Measurements from ENCODE around the gene ZFYVE28. TPM values are rescaled to one million over a fixed set of nuclear protein-coding genes. Genes with fewer than 3 reads are reported as not detected.

Gene ZFYVE28
- total RNA-seq, 2 donors from 2014 or later = 49.4 to 63.6 TPM

DNA sequence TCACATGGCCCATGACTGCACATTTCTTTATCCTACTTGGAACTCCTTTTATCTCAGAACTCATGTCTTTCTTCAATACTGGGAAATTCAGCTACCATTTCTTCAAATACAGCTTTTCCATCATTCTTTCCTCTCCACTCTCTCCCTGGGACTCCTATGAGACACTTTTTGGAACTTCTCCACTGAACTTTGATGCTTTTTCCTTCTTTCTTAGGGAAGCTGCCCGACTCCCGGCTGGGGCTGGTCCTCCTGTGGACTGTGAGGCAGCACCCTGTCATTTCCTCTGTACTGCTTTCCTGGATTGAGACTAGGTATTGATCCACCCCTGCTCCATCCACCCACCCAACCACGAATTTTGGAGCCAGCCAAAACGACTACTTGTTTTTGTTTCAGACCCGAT is 40.0 kb downstream of the ZFYVE28 start:
- no peak for ATAC-seq
- DNase-seq = no peak
- no peaks in the 10 kb centered on the region for H3K9me3 ChIP-seq (ENCODE audit: control insufficient read depth, low read length, poor library complexity, severe bottlenecking)
- H3K27me3 Mint-ChIP-seq = no peaks in the 10 kb centered on the region
- H3K4me1 Mint-ChIP-seq = peaks cover 23% of the 10 kb centered on the region
- H3K4me3 Mint-ChIP-seq = no peak overlapping the region
- peaks cover 4% of the 10 kb centered on the region for H3K36me3 Mint-ChIP-seq (ENCODE audit: low read depth)
- H3K27ac Mint-ChIP-seq = peak overlapping the region; percentile 32

DNA sequence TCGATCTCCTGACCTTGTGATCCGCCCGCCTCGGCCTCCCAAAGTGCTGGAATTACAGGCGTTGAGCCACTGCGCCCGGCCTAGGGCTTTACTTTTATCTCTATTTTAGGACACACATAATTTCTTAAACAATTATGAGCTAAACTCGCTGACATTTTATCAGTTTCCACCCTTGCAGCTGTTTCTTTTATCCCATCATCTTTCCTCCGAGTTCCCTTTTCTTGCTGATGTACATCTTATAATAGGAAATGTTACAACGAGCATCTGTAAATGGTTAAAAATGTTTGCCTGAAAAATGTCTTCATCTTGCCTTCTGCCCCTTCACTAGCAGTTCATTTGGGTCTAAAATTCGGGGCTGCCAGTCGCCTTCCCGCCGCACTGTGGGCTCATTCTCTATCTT is 41.2 kb downstream of the ZFYVE28 start:
- Mint-ChIP-seq H3K27ac (no peak overlapping the region), H3K4me1 (peaks cover 20% of the 10 kb centered on the region), H3K36me3 (ENCODE audit: low read depth) (peaks cover 4% of the 10 kb centered on the region), H3K4me3 (peak overlapping the region; percentile 28), H3K27me3 (no peaks in the 10 kb centered on the region)
- DNase-seq = no peak
- no peaks in the 10 kb centered on the region for H3K9me3 ChIP-seq (ENCODE audit: control insufficient read depth, low read length, poor library complexity, severe bottlenecking)
- no peak for ATAC-seq

DNA sequence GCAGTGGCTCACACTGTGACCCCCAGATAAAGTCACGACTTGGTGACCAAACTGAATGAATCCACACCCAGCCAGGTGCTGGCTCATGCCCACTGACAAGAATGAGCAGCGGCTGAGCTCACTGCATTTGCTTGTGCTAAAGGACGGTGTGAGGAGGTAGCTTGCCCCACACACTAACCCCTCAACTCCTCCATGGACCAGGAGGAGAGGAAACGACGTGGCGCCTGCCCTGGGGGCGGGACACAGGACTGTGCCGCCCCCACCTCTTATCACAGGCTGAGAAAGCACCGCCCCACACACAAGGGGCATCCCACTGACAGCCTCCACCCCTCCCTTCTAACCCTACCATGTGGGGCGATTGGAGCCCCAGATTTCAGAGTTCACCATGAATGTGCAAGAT is 43.0 kb downstream of the ZFYVE28 start:
- no peaks in the 10 kb centered on the region for H3K27me3 Mint-ChIP-seq
- H3K27ac Mint-ChIP-seq = no peak overlapping the region
- ATAC-seq = no peak
- H3K9me3 ChIP-seq (ENCODE audit: control insufficient read depth, low read length, poor library complexity, severe bottlenecking) = no peaks in the 10 kb centered on the region
- H3K4me1 Mint-ChIP-seq = peaks cover 25% of the 10 kb centered on the region
- no peak for DNase-seq
- H3K4me3 Mint-ChIP-seq = no peak overlapping the region
- H3K36me3 Mint-ChIP-seq (ENCODE audit: low read depth) = peaks cover 6% of the 10 kb centered on the region

DNA sequence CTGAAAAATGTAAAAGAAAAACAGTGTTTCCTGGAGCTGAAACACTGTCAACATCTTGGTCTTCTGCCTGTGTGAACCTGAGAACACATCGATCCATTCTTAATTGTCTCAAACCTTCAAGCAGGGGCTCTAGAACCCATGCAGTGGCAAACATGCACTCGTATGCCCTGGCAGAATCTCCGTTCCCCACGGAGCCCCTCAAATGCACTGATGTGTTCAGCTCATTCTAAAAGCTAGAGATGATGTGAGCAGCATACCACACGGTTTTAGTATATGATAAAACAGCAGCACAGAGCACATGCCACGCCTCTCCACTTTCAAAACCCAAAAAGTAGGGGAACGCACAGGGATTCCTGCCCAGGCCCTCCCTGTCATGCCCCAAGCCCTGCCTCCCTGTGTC is 44.9 kb downstream of the ZFYVE28 start:
- peaks cover 5% of the 10 kb centered on the region for H3K9me3 ChIP-seq (ENCODE audit: control insufficient read depth, low read length, poor library complexity, severe bottlenecking)
- ATAC-seq = no peak
- no peak for DNase-seq
- no peak overlapping the region for H3K4me3 Mint-ChIP-seq
- H3K36me3 Mint-ChIP-seq (ENCODE audit: low read depth) = peaks cover 4% of the 10 kb centered on the region
- H3K27ac Mint-ChIP-seq = peak overlapping the region; percentile 39
- H3K4me1 Mint-ChIP-seq = peaks cover 24% of the 10 kb centered on the region
- H3K27me3 Mint-ChIP-seq = no peaks in the 10 kb centered on the region

DNA sequence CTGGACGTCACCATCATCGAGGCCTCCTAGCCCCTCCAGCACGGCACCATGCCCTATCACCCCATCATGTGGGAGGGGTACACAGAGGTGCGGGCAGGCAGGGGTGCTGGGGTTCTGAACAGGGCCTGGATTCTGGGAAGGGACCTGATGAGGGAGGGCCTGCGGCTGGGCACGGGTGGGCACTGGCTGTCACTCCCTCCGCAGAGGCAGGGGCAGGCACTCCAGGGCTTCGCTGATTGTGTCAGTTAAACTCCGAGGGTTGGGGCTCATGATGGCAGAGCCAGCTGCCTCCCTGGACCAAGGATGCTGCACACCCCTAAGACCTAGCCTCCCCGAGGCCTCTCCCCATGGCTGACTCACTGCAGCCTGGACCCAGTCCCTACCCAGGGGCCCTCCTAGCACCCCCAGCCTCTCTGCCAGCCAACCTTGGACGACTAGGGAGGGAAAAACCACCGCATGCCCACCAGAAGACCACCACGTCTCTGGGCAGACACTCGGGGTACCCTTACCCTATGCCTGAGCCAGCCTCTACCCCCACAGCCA is 45.9 kb downstream of the ZFYVE28 start:
- DNase-seq = no peak
- Mint-ChIP-seq H3K27me3 (no peaks in the 10 kb centered on the region), H3K27ac (no peak overlapping the region), H3K4me1 (peaks cover 18% of the 10 kb centered on the region), H3K36me3 (ENCODE audit: low read depth) (peaks cover 2% of the 10 kb centered on the region), H3K4me3 (no peak overlapping the region)
- peaks cover 5% of the 10 kb centered on the region for H3K9me3 ChIP-seq (ENCODE audit: control insufficient read depth, low read length, poor library complexity, severe bottlenecking)
- no peak for ATAC-seq

DNA sequence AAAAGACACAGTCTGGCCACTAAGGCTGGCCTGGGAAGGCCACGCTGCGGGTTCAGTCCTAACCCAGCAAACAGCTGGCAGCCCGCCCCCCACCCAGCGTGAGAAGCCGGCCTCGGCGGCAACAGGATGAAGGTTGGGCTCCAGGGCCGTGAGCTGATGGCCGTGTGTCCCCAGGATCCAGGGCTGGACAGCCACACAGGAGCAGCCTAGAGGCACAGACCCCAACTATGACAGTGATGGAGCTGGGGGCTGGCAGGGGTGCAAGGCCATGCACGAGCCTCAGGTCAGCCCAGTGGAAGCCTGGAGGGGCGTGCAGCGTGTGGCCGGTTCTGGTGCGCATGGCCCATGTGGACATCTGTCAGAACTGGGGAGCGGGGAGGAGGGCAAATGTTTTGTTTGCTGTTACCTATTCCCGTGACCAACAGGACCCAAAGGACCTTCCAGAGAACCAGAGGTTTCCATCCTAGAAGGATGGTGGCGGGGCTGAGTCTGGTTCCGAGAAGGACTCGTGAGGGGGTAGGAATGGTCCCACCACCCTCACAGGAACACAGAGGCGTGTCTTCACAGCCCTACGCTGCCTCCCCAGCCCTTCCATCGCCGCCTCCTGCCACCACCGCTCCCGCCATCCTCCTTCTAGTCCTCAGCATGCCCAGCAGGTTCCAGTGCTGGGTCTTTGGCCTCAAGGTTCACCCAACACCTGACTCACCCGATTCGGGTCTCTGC is 46.5 kb downstream of the ZFYVE28 start:
- Mint-ChIP-seq H3K4me1 (peaks cover 14% of the 10 kb centered on the region), H3K4me3 (no peak overlapping the region), H3K27ac (no peak overlapping the region), H3K27me3 (no peaks in the 10 kb centered on the region), H3K36me3 (ENCODE audit: low read depth) (peaks cover 2% of the 10 kb centered on the region)
- DNase-seq = no peak
- H3K9me3 ChIP-seq (ENCODE audit: control insufficient read depth, low read length, poor library complexity, severe bottlenecking) = peaks cover 5% of the 10 kb centered on the region
- no peak for ATAC-seq

DNA sequence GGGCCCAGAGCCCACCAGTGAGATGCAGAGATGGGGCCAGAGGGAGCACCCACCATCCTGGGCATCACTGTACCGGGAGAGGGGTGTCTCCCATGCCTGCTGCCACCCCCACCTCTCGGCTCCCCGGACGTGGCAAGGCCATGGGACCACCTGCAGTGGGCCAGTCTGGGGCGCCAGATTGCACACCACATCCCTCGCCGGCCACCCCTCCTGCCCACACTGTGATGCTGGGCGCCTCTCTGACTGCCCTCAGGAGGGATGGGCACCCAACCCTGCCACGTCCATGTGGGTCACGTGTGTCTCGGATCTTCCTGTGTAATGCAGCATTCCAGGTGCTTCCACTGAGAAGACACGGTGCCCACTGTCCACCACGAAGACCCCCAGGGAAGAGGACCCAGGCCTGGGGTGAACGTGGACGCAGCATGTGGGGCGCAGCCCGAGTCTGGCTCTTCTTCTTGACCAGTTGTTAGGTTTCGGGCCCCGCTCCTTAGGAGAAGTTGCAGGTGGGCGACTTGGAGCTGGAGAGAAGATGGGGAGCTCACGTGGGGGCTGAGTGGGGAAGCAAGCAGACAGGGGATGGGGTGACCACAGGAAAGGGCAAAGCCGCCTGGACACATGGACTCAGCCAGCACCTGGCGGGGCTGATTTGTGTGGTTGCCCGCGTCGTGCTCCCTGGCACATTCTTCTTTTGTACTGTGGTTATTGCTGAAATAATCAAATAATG is 47.7 kb downstream of the ZFYVE28 start:
- Mint-ChIP-seq H3K27me3 (no peaks in the 10 kb centered on the region), H3K36me3 (ENCODE audit: low read depth) (peaks cover 2% of the 10 kb centered on the region), H3K4me3 (no peak overlapping the region), H3K27ac (peak overlapping the region; percentile 62), H3K4me1 (peaks cover 15% of the 10 kb centered on the region)
- DNase-seq = no peak
- H3K9me3 ChIP-seq (ENCODE audit: control insufficient read depth, low read length, poor library complexity, severe bottlenecking) = peaks cover 5% of the 10 kb centered on the region
- no peak for ATAC-seq

DNA sequence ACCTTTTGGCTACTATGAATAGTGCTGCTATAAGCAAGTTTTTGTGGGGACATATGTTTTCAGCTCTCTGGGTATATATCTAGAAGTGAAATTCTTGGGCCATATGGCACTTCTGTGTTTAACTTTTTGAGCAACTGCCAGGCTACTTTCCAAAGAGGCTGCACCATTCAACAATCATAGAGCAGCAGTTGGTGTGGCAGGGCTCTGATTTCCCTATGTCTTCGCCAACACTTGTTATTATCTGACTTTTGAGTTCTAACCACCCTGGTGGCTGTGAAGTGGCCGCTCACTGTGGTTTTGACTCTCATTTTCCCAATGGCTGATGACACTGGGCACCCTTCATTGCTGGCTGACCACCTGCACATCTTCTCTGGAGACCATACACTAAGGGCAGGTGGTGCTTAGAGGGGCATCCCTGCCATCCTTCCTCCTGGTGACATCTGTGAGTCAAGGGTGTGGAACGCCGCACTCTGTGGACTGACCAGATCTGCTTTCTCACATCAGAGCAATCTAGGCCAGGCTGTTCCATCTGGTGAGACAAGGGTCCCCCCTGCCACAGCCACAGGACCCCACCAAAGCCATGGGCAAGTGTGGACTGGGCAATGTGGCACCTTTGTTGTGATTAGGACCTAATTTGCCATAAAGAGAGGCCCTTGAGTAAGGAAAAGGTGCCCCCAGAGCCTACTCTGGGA is 49.6 kb downstream of the ZFYVE28 start:
- H3K27ac Mint-ChIP-seq = no peak overlapping the region
- no peak overlapping the region for H3K4me3 Mint-ChIP-seq
- peaks cover 8% of the 10 kb centered on the region for H3K4me1 Mint-ChIP-seq

DNA sequence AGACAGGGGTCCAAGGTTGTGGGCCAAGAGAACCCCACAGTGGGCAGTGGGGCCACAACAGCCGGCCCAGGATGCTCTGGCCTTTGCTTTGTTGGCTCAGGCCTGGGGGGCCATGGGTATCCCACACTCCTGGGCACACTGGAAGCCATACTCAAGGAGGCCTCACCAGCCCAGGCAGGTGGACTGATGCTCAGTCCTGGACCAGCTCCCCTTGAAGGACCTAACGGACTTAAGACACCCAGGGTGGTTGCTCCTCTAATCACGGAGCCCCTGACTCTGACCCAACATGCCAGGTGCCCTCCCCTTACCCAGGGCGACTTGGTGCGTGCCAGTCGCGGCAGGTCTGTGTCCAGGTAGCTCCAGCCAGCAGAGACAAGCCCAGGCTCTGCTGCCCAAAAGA is 50.8 kb downstream of the ZFYVE28 start:
- DNase-seq (no peak), ATAC-seq (no peak)
- peak overlapping the region; percentile 9 for H3K27ac Mint-ChIP-seq
- H3K27me3 Mint-ChIP-seq = no peaks in the 10 kb centered on the region
- no peak overlapping the region for H3K4me3 Mint-ChIP-seq
- peaks cover 9% of the 10 kb centered on the region for H3K4me1 Mint-ChIP-seq
- H3K36me3 Mint-ChIP-seq (ENCODE audit: low read depth) = peaks cover 2% of the 10 kb centered on the region
- H3K9me3 ChIP-seq (ENCODE audit: control insufficient read depth, low read length, poor library complexity, severe bottlenecking) = peaks cover 5% of the 10 kb centered on the region

More for the DNA sequence above, 49.6 kb downstream of the ZFYVE28 start:
- ATAC-seq (no peak), DNase-seq (no peak)
- peaks cover 2% of the 10 kb centered on the region for H3K36me3 Mint-ChIP-seq (ENCODE audit: low read depth)
- H3K27me3 Mint-ChIP-seq = no peaks in the 10 kb centered on the region
- peaks cover 5% of the 10 kb centered on the region for H3K9me3 ChIP-seq (ENCODE audit: control insufficient read depth, low read length, poor library complexity, severe bottlenecking)

DNA sequence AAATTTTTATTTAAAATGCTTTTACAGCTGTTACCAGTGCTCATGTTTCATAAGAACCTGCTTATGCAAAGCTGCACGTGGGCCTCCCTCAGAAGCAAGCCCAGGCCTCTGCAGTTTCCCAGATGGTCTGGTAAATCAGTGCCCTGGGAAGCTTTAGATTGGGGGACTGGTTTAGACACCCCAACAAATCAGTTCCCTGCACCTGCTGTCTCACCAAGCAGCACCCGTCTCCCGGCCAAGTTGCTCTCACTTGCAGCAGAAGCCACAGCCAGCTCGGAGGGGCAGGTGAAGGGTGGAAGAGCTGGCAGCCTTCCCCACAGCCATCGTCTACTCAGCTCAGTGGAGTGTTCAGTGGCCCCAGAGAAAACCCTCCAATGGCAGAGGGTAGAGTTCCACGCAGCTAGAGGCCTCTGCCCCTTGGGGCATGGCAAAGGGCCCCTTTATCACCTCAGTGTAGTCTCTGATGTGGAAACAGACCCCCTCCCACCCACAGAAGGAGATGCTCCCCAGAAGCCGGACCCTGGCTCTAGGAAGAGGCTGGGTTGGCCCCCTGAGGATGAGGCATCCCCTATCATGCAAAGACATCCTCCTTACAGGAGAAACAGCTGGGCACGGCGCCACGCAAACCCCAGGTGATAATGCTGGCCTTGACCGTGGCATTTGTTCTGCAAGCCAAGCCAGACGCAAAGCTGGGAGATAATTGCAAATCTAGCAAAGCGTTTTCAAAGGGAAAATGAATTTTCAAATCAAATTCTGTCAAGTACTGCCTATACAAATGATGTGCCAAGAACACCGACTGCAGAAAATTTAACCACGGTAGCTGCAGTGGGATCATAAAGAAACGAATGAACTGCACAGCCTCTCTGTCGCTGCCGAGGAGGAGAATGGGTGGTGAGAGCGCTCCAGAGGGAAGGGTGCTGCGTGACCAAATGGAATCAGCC is 51.9 kb downstream of the ZFYVE28 start:
- H3K36me3 Mint-ChIP-seq (ENCODE audit: low read depth) = peaks cover 2% of the 10 kb centered on the region
- H3K27me3 Mint-ChIP-seq = no peaks in the 10 kb centered on the region
- peak overlapping the region; percentile 43 for H3K4me3 Mint-ChIP-seq

DNA sequence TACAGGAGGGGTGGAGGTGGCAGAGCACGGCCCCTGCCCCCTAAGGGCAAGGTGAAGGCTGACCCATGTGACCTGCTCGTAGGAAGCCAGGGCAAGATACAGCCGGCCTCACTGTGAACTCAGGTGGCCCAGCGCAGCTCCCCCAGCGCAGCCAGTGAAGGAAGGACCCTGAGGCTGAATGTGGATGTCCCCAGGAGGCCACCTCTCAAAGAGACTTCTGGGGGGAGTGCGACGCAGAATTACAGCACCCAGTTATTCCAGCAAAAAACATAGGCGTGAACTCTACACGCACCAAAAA is 52.6 kb downstream of the ZFYVE28 start:
- Mint-ChIP-seq H3K36me3 (ENCODE audit: low read depth) (no peaks in the 10 kb centered on the region), H3K27ac (peak overlapping the region; percentile 79), H3K27me3 (no peaks in the 10 kb centered on the region), H3K4me3 (peak overlapping the region; percentile 84), H3K4me1 (peaks cover 9% of the 10 kb centered on the region)
- peaks cover 5% of the 10 kb centered on the region for H3K9me3 ChIP-seq (ENCODE audit: control insufficient read depth, low read length, poor library complexity, severe bottlenecking)
- ATAC-seq = no peak
- no peak for DNase-seq

More for the DNA sequence above, 51.9 kb downstream of the ZFYVE28 start:
- no peak for ATAC-seq
- peaks cover 5% of the 10 kb centered on the region for H3K9me3 ChIP-seq (ENCODE audit: control insufficient read depth, low read length, poor library complexity, severe bottlenecking)
- peaks cover 11% of the 10 kb centered on the region for H3K4me1 Mint-ChIP-seq
- H3K27ac Mint-ChIP-seq = peak overlapping the region; percentile 79
- no peak for DNase-seq

DNA sequence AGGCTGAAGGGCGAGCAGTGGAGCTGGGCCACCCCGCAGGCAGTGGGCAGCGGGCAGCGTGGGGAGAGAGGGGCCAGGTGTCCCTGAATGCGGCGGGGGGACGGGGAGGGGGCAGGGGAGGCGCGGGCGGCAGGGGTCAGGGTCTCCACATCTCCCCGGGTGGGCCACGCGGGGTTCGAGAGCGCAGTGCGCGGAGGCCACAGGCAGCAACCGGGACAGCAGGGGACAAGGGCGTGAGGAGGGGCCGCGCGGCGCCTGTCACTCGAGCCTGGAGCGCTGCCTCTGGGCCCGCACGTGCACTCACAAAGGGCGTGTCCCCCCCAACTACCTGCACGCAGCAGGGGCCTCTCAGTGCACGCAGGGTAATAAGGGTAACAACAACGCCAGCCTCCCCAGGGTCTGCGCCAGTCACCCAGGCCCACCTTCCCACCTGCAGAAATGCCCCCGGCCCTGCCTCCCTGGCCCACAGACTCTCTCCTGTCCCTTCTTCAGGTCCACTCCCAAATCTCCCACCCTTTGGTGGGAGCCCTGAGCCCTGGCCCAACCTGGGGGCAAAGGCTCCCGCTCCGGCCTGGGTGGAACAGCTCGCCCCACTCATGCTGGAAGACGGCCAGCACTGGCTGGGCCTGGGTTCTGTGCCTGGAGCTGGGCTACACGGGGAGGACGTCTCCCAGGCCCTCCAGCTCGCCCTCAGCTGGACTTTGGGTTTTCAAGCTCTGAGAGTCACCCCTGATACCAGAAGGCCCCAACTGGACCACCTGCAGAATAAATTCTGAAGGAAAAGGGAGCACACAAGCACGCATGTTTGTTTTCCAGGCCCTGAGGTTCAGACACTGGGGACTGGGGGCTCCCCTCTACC is 53.2 kb downstream of the ZFYVE28 start:
- H3K4me3 Mint-ChIP-seq = peak overlapping the region; percentile 84

More for the DNA sequence above, 53.2 kb downstream of the ZFYVE28 start:
- DNase-seq = no peak
- peaks cover 5% of the 10 kb centered on the region for H3K9me3 ChIP-seq (ENCODE audit: control insufficient read depth, low read length, poor library complexity, severe bottlenecking)
- Mint-ChIP-seq H3K4me1 (peaks cover 8% of the 10 kb centered on the region), H3K27me3 (no peaks in the 10 kb centered on the region), H3K36me3 (ENCODE audit: low read depth) (no peaks in the 10 kb centered on the region), H3K27ac (peak overlapping the region; percentile 80)
- ATAC-seq = peak; percentile 24
